Prostate gland (tissue), 2 donors: Measurements from ENCODE around the gene IDH3G. TPM values are rescaled to one million over a fixed set of nuclear protein-coding genes. Genes with fewer than 3 reads are reported as not detected.

Experiments used
- DNase-seq: peaks from one replicate; pipeline ENCODE4 v3.0.0-alpha.2; 2019; ENCODE audit warnings: low spot score
- H3K27ac ChIP-seq, 2 donors: fragments of 200-600 bp; sonication (generic); 2 replicates each; pipeline ENCODE4 v1.5.1; 2017 to 2019
- H3K27me3 ChIP-seq: fragments of 200-600 bp; sonication (generic); replicated peaks from 2 replicates; pipeline ENCODE4 v1.5.1; 2019; ENCODE audit not compliant: insufficient read depth
- H3K36me3 ChIP-seq, 2 donors: fragments of 200-600 bp; sonication (generic); 1 replicate in 1 of 2; 2 replicates in 1 of 2; pipeline versions ENCODE4 v1.5.1 to v1.8.1; 2017 to 2019
- H3K4me1 ChIP-seq: fragments of 200-600 bp; sonication (generic); replicated peaks from 2 replicates; pipeline ENCODE4 v1.5.1; 2019
- H3K4me3 ChIP-seq, 2 donors: fragments of 200-600 bp; sonication (generic); 2 replicates each; pipeline ENCODE4 v1.5.1; 2017 to 2019
- H3K9me3 ChIP-seq: fragments of 200-600 bp; sonication (generic); 2 replicates; pipeline ENCODE4 v1.5.1; 2017
- CTCF ChIP-seq, 4 experiments: fragments of 200-600 bp in 2 of 4; fragments of 450-650 bp in 2 of 4; sonication (generic) in 2 of 4; IDR thresholded peaks; 1 replicate in 3 of 4; 2 replicates in 1 of 4; pipeline ENCODE4 v1.5.1; 2016 to 2019; ENCODE audit warnings: antibody characterized with exemption in 4 of 4, mild to moderate bottlenecking in 2 of 4, moderate library complexity in 2 of 4
- POLR2A ChIP-seq: fragments of 450-650 bp; IDR thresholded peaks from one replicate; pipeline ENCODE4 v1.6.1; 2016; ENCODE audit warnings: antibody characterized with exemption, mild to moderate bottlenecking
- POLR2AphosphoS5 ChIP-seq: sonication (generic); formaldehyde crosslinking; IDR thresholded peaks from one replicate; pipeline ENCODE4 v1.6.1; 2017; ENCODE audit warnings: antibody characterized with exemption
- WGBS: methylation state at CpG from one replicate; pipeline ENCODE4 v1.1.5; 2018; 5-methylcytosine and 5-hydroxymethylcytosine counted together
- intact Hi-C: fragments of 100-400 bp; cut with DNase I; formaldehyde crosslinking; loops from one replicate; pipeline ENCODE4 v1.14.2; 2022
- total RNA-seq, 2 donors: library from RNA; depleted of rRNA; stranded (reverse); fragments of >200 nt; gene quantifications; one replicate each; pipeline ENCODE4 v1.1.0, GENCODE V29; 2016

The IDH3G gene
- total RNA-seq, 2 donors from 2014 or later: 106 to 122 TPM

DNA sequence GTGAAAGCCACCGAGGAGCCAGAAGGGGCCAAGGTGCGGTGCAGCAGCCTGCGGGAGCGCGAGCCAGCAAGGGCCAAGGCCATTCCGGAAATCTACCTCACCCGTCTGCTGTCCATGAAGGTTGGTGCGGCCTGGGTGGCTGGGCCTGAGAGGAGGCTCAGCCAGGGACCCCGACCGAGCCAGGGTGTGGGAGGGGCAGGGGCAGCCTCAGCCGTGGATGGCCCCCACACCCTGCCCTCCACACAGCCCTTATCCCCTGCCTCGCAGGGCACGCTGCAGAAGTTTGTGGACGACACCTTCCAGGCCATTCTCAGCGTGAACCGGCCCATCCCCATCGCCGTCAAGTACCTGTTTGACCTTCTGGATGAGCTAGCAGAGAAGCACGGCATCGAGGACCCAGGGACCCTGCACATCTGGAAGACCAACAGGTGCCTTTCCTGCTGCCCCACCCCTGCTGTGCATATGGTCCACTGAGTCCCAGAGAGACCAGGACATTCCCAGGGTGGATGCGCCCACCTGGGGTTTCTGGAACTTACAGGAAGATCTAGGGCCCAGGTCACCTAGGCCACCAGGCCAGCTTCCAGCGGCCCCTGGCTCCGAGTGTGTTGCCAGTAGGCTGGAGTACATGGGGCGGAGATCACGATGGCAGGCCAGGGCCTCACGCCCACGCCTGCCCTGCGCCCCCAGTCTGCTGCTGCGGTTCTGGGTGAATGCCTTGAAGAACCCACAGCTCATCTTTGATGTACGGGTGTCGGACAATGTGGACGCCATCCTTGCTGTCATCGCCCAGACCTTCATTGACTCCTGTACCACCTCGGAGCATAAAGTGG lies 16.7 kb downstream of the IDH3G start:
- H3K4me1 ChIP-seq: no peaks in the 10 kb centered on the region
- 85% methylated on average over 15 of the region's 34 CpGs for WGBS
- no peak overlapping the region for H3K4me3 ChIP-seq
- H3K27me3 ChIP-seq: no peaks in the 10 kb centered on the region
- intact Hi-C loops: no loop called here
- H3K27ac ChIP-seq: no peak overlapping the region
- no peak for TF ChIP-seq CTCF (IDR thresholded peaks at IDR 0.05)
- TF ChIP-seq POLR2AphosphoS5: no peak
- TF ChIP-seq POLR2A: no peak
- DNase-seq: no peak
- no peaks in the 10 kb centered on the region for H3K36me3 ChIP-seq
- H3K9me3 ChIP-seq: no peaks in the 10 kb centered on the region

DNA sequence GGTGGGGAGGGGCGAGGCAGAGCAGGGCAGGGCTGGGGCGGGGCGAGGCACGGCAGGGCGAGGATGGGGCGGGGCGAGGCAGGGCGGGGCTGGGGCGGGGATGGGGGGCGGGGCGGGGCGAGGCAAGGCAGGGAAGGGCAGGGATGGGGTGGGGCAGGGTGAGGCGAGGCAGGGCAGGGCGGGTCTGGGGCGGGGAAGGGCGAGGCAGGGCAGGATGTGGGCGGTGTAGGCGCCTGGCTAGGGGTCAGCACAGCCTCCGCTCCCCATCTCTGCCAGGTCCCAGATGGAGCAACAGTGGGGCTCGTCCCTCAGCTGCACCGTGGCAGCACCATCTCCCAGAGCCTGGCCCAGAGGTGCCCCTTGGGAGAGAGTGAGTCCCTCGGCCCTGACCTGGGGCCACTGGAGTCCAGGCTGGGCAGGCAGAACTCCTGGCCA lies 17.5 kb downstream of the IDH3G start:
- DNase-seq: no peak
- Histone ChIP-seq H3K27ac (no peak overlapping the region), H3K4me1 (no peaks in the 10 kb centered on the region), H3K36me3 (no peaks in the 10 kb centered on the region), H3K4me3 (no peak overlapping the region), H3K9me3 (no peaks in the 10 kb centered on the region), H3K27me3 (no peaks in the 10 kb centered on the region)
- WGBS: 89% methylated on average over 12 of the region's 22 CpGs
- no peak for TF ChIP-seq POLR2A
- TF ChIP-seq CTCF (IDR thresholded peaks at IDR 0.05): no peak
- TF ChIP-seq POLR2AphosphoS5: no peak
- intact Hi-C loops: no loop called here

DNA sequence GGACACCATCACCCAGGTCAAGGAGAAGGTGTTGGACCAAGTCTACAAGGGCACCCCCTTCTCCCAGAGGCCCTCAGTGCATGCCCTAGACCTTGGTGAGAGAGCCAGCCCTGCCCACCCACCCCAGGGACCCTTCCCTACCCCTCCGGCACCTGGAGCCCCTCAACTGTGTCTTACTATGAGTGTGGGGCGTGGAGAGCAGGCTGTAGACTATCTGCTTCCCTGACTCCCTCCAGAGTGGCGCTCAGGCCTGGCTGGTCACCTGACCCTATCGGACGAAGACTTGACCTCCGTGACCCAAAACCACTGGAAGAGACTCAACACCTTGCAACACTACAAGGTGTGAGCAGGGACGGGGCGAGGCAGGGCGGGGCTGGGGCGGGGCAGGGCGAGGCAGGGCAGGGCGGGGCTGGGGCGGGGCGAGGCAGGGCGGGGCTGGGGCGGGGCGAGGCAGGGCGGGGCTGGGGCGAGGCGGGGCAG lies 18.0 kb downstream of the IDH3G start:
- Histone ChIP-seq H3K9me3 (no peaks in the 10 kb centered on the region), H3K36me3 (no peaks in the 10 kb centered on the region), H3K4me3 (no peak overlapping the region), H3K4me1 (no peaks in the 10 kb centered on the region), H3K27ac (no peak overlapping the region), H3K27me3 (no peaks in the 10 kb centered on the region)
- DNase-seq: no peak
- intact Hi-C loops: no loop called here
- TF ChIP-seq CTCF (IDR thresholded peaks at IDR 0.05) (no peak), POLR2AphosphoS5 (no peak), POLR2A (no peak)
- WGBS: 98% methylated on average over 6 of the region's 20 CpGs

- H3K4me3 ChIP-seq: no peak overlapping the region
- TF ChIP-seq CTCF (IDR thresholded peaks at IDR 0.05) (no peak), POLR2A (no peak), POLR2AphosphoS5 (no peak)
- no peaks in the 10 kb centered on the region for H3K36me3 ChIP-seq
- DNase-seq: no peak
- intact Hi-C loops: no loop called here
- no peaks in the 10 kb centered on the region for H3K27me3 ChIP-seq
- no peaks in the 10 kb centered on the region for H3K9me3 ChIP-seq
- 94% methylated on average over 15 of the region's 42 CpGs for WGBS
- H3K4me1 ChIP-seq: no peaks in the 10 kb centered on the region
- H3K27ac ChIP-seq: no peak overlapping the region
Observed at GRCh38 chrX:153775293-153776119, 18.7 kb downstream of the IDH3G start.
